Dermis blood vessel endothelial cell (primary cell): Measurements from ENCODE around the gene BRK1. TPM values are rescaled to one million over a fixed set of nuclear protein-coding genes. Genes with fewer than 3 reads are reported as not detected.
A peak's percentile ranks its signal among the peaks of the same experiment; 100 is the strongest.
"Not testable (repeated sequence)": the region's sequence is repeated elsewhere in the genome, so short reads cannot be mapped to it uniquely, and the experiment has no call there.

Source experiments
- DNase-seq: peaks from one replicate; pipeline ENCODE4 v3.0.0; 2010
- total RNA-seq: library from RNA; depleted of rRNA; stranded (reverse); fragments of >200 nt; gene quantifications from 2 replicates; pipeline ENCODE4 v1.2.3, GENCODE V29; 2014

Gene BRK1
- 117 and 148 TPM in 2 replicates for total RNA-seq

DNA sequence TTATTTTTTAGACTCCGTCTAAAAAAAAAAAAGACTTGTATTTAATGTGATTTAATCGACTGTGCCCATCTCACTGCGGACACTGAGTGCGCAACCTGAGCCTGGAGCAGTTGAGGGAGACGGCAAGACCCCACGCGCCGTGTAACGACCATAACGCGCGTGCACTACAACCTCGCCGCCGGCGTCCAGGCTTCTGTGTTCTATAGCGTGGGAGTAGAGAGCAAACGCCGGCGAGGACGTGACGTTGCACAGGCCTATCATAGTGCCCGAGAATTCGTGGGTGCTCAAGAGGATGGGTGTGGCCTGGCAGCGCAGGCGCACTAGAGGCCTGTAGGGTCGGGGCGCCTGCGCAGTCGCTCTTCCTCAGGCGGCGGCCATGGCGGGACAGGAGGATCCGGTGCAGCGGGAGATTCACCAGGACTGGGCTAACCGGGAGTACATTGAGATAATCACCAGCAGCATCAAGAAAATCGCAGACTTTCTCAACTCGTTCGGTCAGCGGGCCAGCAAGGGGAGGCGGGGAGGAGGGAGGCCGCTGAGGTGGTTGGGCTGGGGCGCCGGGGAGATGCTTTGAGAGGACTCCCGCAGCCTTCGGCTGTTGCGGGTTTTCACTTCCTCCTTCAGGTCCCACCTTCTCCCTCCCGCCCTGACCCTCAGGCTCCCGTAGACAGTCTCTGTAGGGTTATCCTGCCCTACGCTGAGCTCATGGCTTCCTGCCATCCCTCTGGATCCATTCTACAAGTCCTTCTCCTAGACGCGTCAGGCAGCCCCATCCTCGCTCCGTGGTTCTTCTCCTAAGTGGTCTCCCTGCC, at the start of gene BRK1:
Gene BRK1, plus strand, starts transcription at position 350 of the 812 bp plus-strand sequence. Its CDS starts 27 bp downstream, at position 377.
- peak; percentile 98 for DNase-seq

DNA sequence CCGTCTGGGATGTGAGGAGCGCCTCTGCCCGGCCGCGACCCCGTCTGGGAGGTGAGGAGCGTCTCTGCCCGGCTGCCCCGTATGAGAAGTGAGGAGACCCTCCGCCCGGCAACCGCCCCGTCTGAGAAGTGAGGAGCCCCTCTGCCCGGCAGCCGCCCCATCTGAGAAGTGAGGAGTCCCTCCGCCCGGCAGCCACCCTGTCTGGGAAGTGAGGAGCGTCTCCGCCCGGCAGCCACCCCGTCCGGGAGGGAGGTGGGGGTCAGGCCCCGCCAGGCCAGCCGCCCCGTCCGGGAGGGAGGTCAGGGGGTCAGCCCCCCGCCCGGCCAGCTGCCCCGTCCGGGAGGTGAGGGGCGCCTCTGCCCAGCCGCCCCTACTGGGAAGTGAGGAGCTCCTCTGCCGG, 45.4 kb upstream of the BRK1 start:
- not testable (repeated sequence) for DNase-seq

DNA sequence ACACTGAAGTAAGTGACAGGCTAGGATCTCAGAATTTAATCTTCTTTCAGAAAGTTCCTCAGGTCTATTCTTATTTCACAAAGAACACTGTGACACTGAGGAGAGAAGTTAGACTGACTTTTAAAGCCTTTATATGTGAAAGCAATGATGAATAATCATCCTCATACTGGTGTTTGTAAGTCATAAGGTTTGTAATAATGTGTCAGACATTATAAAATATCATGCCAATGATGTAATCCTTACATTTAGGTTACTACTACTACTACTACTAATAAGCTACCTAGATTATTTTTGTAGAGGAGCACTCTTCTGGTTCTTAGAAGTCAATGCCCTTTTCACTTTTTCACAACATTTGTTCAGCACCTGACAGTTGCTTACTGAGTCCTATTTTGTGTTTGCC, 40.8 kb upstream of the BRK1 start:
- DNase-seq = no peak

- DNase-seq = no peak
Measured at GRCh38 chr3:10081871-10082270, 33.6 kb upstream of the BRK1 start.

GRCh38 chr3:10085738-10086137, 29.7 kb upstream of the BRK1 start:
- DNase-seq = no peak

- no peak for DNase-seq
Measured at GRCh38 chr3:10088256-10088655, 27.2 kb upstream of the BRK1 start.

GRCh38 chr3:10090179-10090578, 25.3 kb upstream of the BRK1 start:
- DNase-seq = no peak

DNA sequence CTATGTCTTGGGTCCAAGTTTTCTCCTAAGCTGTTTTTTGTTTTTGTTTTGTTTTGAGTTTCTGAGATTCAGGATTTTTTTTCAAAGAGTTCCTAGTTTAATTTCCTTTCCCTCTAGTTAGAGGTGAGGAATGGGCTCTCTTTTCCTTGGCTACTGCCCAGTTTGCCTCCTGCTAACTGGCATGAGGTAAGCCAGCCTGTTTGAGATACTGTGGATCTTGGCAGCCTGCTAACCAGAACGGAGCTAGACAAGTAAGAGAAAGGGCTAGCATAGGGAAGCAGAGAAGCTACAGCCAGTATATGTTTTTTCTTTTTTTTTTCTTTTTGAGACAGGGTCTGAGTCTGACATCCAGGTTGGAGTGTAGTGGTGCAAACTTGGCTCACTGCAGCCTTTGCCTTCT, 24.7 kb upstream of the BRK1 start:
- DNase-seq = not testable (repeated sequence)

DNA sequence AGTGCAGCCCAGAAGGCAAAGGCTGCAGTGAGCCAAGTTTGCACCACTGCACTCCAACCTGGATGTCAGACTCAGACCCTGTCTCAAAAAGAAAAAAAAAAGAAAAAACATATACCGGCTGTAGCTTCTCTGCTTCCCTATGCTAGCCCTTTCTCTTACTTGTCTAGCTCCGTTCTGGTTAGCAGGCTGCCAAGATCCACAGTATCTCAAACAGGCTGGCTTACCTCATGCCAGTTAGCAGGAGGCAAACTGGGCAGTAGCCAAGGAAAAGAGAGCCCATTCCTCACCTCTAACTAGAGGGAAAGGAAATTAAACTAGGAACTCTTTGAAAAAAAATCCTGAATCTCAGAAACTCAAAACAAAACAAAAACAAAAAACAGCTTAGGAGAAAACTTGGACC, 24.1 kb upstream of the BRK1 start:
- not testable (repeated sequence) for DNase-seq

DNA sequence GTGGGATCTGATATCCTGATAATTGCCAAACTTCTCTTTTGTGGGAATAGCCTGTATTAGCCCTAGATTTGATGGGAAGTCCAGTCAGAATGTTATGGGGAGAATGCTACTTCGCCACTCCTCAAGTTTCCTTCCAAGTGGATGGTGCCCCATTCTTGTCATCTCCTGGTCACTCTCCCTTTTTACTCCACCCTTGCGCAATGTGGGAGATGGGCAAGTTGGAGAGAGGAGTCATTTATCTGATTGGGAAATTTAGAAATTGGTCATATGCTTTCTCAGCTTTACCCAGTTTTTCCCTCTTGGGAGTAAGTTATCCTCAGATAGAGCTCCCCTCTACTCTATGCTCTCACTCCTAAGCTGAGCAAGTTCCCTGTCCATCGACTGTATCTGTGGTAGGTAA, 21.8 kb upstream of the BRK1 start:
- no peak for DNase-seq

DNA sequence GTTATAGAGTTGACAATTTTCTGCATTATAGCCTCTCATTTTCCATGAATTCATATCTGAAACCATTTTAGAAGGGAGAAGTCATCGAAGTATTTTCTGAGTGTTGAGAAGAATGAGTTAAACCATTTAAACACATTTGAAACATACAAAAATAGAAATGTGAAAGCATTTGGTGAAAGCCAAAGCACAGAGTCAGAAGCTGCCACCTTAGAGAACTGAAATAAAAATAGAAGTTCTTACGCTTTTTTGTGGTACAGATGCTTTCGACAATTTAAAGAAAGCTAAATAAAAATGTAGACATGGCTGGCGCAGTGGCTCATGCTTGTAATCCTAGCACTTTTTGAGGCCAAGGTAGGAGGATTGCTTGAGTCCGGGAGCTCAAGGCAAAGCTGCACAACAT, 16.4 kb upstream of the BRK1 start:
- DNase-seq = no peak

GRCh38 chr3:10106919-10107318, 8.6 kb upstream of the BRK1 start:
- no peak for DNase-seq

DNA sequence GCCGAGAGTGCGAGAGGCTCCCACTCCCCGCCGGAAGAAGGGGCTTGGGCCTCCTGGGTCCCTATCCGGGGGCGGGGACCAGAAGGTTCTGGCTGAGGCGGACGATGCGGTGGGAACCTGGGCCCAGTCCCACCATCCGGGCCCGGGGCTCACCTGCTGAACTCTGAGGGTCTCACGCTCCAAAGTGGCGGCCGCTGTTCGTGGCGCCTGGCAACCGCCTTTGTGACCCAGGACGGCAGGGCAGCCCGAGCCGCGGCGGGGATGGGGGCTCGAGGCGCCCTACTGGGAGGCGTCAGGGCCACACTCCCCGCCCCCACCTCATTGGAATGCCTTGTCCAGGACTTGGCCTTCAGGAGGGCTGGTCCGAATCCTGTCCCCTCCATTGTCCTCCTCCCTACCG, 7.4 kb upstream of the BRK1 start, which contains the start of gene FANCD2OS:
Gene FANCD2OS, minus strand, starts transcription at position 165 of the 400 bp plus-strand sequence. CDS start 3,481 bp downstream, outside the sequence.
- no peak for DNase-seq

DNA sequence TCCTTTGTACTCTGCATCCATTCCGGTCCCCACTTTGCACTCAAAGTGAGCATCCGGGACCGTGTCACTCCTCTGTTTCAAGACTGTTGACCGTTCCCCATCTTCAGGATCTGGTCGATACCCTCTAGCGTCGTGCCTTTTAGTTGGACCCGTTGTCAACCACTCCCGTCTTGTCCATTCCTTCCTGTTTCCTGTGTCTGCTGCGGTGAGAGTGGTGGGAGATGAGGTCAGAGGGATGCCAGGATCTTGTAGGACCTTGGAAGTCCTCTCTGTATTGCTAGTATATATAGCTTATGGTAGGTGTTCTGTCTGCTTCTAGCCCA, 624 bp downstream of the BRK1 start:
- peak; percentile 59 for DNase-seq

DNA sequence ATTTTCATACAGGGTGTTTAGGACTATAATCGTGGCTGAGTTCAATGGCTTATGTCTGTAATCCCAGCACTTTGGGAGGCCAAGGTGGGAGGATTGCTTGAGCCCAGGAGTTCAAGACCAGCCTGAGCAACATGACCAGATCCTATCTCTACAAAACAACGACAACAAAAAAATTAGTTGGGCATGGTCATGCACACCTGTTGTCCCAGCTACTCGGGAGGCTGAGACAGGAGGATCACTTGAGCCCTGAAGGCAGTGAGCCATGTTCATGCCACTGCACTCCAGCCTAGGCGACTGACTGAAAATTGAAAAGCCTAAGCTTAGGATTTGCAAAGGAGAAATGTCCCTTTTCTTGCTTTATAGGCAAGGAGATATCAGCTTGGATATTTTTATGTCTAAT, 1.5 kb downstream of the BRK1 start:
- DNase-seq = no peak

- DNase-seq = no peak
Measured at GRCh38 chr3:10119376-10119775, 3.9 kb downstream of the BRK1 start.

DNA sequence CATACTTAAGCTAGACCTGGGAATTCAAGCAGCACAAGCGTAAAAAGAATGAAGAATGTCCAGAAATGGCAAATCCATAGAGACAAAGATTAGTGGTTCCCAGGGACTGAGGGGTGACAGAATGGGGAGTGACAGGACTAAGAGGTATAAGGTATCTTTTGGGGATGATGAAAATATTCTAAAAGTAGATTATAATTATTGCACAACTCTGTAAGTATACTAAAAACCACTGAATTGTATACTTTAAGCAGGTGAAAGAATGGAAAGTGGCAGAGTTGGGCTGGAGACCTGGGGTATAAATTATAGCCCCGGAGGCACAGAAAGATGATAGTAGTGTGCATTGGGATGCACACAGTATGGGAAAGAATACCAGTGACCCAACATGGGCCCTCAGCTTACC, 5.6 kb downstream of the BRK1 start:
- no peak for DNase-seq

GRCh38 chr3:10122724-10123123, 7.2 kb downstream of the BRK1 start:
- DNase-seq = no peak

- DNase-seq = not testable (repeated sequence)
Measured at GRCh38 chr3:10135872-10136271, 20.4 kb downstream of the BRK1 start.

DNA sequence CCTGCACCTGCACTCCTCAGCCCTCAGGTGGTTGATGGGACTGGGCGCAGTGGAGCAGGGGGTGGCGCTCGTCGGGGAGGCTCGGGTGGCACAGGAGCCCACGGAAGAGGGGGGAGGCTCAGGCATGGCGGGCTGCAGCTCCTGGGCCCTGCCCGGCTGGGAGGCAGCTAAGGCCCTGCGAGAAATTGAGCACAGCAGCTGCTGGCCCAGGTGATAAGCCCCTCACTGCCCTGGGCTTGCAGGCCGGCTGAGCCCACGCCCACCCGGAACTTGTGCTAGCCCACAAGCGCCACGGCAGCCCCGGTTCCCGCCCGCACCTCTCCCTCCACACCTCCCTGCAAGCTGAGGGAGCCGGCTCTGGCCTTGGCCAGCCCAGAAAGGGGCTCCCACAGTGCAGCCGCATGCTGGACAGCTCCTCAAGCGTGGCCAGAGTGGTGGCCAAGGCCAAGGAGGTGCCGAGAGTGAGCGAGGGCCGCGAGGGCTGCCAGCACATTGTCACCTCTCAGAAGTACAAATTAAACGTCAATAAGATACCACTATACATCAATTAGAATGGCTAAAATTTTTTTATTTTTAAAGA, 21.0 kb downstream of the BRK1 start:
- no peak for DNase-seq

- no peak for DNase-seq
Measured at GRCh38 chr3:10137178-10137577, 21.7 kb downstream of the BRK1 start.

- DNase-seq = no peak
Measured at GRCh38 chr3:10140996-10141546, 25.6 kb downstream of the BRK1 start.

DNA sequence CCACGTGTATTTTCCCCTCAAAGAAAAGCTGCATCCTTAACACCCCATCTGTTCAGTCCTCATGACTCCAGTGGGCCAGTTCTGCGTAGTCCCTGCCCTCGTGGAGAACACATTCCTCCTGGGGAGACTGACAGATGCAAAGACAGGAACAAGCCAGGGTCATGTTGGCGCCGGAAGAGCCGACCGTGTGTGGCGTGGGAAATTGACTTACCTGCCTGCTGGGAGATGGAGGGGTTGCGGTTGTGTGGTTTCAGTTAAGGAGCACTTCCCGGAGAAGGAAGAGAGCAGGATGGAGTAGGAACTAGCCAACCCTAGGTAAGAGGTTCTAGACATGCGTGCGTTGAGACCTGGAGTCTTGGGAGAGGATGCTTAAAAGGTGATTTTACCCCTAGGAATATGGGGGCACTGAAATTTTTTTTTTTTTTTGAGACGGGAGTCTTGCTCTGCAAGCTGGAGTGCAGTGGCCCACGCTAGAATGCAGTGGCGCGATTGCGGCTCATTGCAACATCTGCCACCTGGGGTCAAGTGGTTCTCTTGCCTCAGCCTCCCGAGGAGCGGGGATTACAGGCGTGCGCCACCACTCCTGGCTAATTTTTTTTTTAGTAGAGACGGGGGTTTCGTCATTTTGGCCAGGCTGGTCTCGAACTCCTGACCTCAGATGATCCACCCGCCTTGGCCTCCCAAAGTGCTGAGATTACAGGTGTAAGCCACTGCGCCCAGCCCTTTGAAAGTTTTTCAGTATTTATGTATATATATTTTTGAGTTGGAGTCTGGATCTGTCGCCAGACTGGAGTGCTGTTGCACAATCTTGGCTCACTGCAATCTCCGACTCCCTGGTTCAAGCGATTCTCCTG, 27.5 kb downstream of the BRK1 start:
- peak; percentile 35 for DNase-seq
